DMS153 treated with DMSO at 0.1 percent for 48 hours (cell line): ENCODE measurements around the gene YPEL3.

ENCODE experiments used
- DNase-seq: peaks from one replicate; lab custom pipeline; 2025; ENCODE audit not compliant: unreplicated experiment; lab: John Stamatoyannopoulos, UW

Gene YPEL3

GRCh38 chr16:30070490-30070889 is 25.5 kb downstream of the YPEL3 start:
- no peak for DNase-seq

- no peak for DNase-seq
These were observed 26.2 kb downstream of the YPEL3 start for GRCh38 chr16:30069611-30070462.

GRCh38 chr16:30068750-30069610 is 27.0 kb downstream of the YPEL3 start:
- DNase-seq = no peak

GRCh38 chr16:30068333-30068732 is 27.7 kb downstream of the YPEL3 start:
- DNase-seq = no peak

- DNase-seq = no peak
These were observed 28.5 kb downstream of the YPEL3 start for GRCh38 chr16:30067584-30067916.

- DNase-seq = no peak
These were observed 29.0 kb downstream of the YPEL3 start for GRCh38 chr16:30066761-30067583.

- DNase-seq = no peak
These were observed 29.9 kb downstream of the YPEL3 start for GRCh38 chr16:30065943-30066760.

GRCh38 chr16:30065102-30065942 is 30.7 kb downstream of the YPEL3 start, which contains the start of gene ALDOA:
ALDOA (plus strand) TSS chr16:30065760; CDS start chr16:30066898, 1,138 bp downstream.
- DNase-seq = peak; percentile 95

GRCh38 chr16:30064729-30065101 is 31.3 kb downstream of the YPEL3 start:
- no peak for DNase-seq

GRCh38 chr16:30063893-30064728 is 31.9 kb downstream of the YPEL3 start:
- DNase-seq = peak; percentile 58

- DNase-seq = no peak
These were observed 32.6 kb downstream of the YPEL3 start for GRCh38 chr16:30063278-30063892.

- no peak for DNase-seq
These were observed 35.0 kb downstream of the YPEL3 start for GRCh38 chr16:30060836-30061554.

GRCh38 chr16:30060346-30060745 is 35.7 kb downstream of the YPEL3 start:
- DNase-seq = no peak

GRCh38 chr16:30054959-30055553 is 41.0 kb downstream of the YPEL3 start:
- DNase-seq = no peak

- no peak for DNase-seq
These were observed 41.6 kb downstream of the YPEL3 start for GRCh38 chr16:30054451-30054850.

- no peak for DNase-seq
These were observed 42.5 kb downstream of the YPEL3 start for GRCh38 chr16:30053376-30054015.
